Prostate gland (tissue), 2 donors: ENCODE data around the gene TEX13A. TPM values are rescaled to one million over a fixed set of nuclear protein-coding genes. Genes with fewer than 3 reads are reported as not detected.
"Not testable (repeated sequence)": the region's sequence is repeated elsewhere in the genome, so short reads cannot be mapped to it uniquely, and the experiment has no call there.

ENCODE experiments used
- DNase-seq: peaks from one replicate; pipeline ENCODE4 v3.0.0-alpha.2; 2019; ENCODE audit warnings: low spot score
- H3K27ac ChIP-seq, 2 donors: fragments of 200-600 bp; sonication (generic); 2 replicates each; pipeline ENCODE4 v1.5.1; 2017 to 2019
- H3K27me3 ChIP-seq: fragments of 200-600 bp; sonication (generic); replicated peaks from 2 replicates; pipeline ENCODE4 v1.5.1; 2019; ENCODE audit not compliant: insufficient read depth
- H3K36me3 ChIP-seq, 2 donors: fragments of 200-600 bp; sonication (generic); 1 replicate in 1 of 2; 2 replicates in 1 of 2; pipeline versions ENCODE4 v1.5.1 to v1.8.1; 2017 to 2019
- H3K4me1 ChIP-seq: fragments of 200-600 bp; sonication (generic); replicated peaks from 2 replicates; pipeline ENCODE4 v1.5.1; 2019
- H3K4me3 ChIP-seq, 2 donors: fragments of 200-600 bp; sonication (generic); 2 replicates each; pipeline ENCODE4 v1.5.1; 2017 to 2019
- H3K9me3 ChIP-seq: fragments of 200-600 bp; sonication (generic); 2 replicates; pipeline ENCODE4 v1.5.1; 2017
- CTCF ChIP-seq, 4 experiments: fragments of 200-600 bp in 2 of 4; fragments of 450-650 bp in 2 of 4; sonication (generic) in 2 of 4; IDR thresholded peaks; 1 replicate in 3 of 4; 2 replicates in 1 of 4; pipeline ENCODE4 v1.5.1; 2016 to 2019; ENCODE audit warnings: antibody characterized with exemption in 4 of 4, mild to moderate bottlenecking in 2 of 4, moderate library complexity in 2 of 4
- POLR2A ChIP-seq: fragments of 450-650 bp; IDR thresholded peaks from one replicate; pipeline ENCODE4 v1.6.1; 2016; ENCODE audit warnings: antibody characterized with exemption, mild to moderate bottlenecking
- POLR2AphosphoS5 ChIP-seq: sonication (generic); formaldehyde crosslinking; IDR thresholded peaks from one replicate; pipeline ENCODE4 v1.6.1; 2017; ENCODE audit warnings: antibody characterized with exemption
- WGBS: methylation state at CpG from one replicate; pipeline ENCODE4 v1.1.5; 2018; 5-methylcytosine and 5-hydroxymethylcytosine counted together
- intact Hi-C: fragments of 100-400 bp; cut with DNase I; formaldehyde crosslinking; loops from one replicate; pipeline ENCODE4 v1.14.2; 2022
- total RNA-seq, 2 donors: library from RNA; depleted of rRNA; stranded (reverse); fragments of >200 nt; gene quantifications; one replicate each; pipeline ENCODE4 v1.1.0, GENCODE V29; 2016

The TEX13A gene
- total RNA-seq, 2 donors from 2014 or later = 0.68 TPM; not detected in 1

DNA sequence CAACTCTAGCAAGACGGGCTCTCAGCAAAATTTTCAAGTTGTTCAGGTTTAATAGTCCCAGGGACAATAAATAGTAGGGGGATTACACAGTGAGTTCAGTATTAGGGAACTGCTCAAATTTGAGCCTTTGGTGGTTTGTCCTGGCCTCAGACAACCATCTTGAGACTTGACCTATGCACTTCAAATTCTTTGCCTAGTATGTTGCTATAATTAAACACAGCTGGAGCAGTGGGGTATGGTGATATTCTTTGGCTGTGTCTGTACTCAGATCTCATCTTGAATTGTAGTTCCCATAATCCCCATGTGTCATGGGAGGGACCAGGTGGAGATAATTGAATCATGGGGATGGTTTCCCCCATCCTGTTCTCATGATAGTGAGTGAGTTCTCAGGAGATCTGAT, 43.3 kb upstream of the TEX13A start:
- Histone ChIP-seq H3K9me3 (no peaks in the 10 kb centered on the region), H3K4me1 (no peaks in the 10 kb centered on the region), H3K27me3 (no peaks in the 10 kb centered on the region), H3K4me3 (no peak overlapping the region), H3K36me3 (no peaks in the 10 kb centered on the region), H3K27ac (no peak overlapping the region)
- TF ChIP-seq POLR2AphosphoS5 (no peak), POLR2A (no peak), CTCF (IDR thresholded peaks at IDR 0.05) (no peak)
- intact Hi-C loops = no loop called here
- DNase-seq = no peak
- 71% methylated on average over 1 of the region's 1 CpG for WGBS

DNA sequence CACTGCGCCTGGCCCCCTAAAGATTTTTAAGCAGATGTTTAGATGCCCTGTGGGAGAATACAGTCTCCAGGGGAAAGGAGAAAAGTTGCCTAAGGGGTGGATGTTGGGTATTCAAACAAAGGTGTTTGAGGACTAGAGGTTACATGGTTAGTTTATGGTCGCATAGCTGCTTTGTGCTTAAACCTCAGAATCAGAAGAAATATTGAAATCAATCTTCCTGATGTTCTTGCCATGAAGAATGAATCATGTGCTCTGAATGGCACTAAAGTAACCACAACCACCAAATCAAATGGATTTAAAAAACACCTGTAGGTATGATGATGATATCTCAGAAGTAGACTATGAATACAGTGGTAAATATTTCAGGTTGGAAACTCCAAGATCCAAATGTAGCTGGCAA, 42.7 kb upstream of the TEX13A start:
- no peak overlapping the region for H3K27ac ChIP-seq
- no peaks in the 10 kb centered on the region for H3K27me3 ChIP-seq
- H3K4me3 ChIP-seq = no peak overlapping the region
- no peaks in the 10 kb centered on the region for H3K36me3 ChIP-seq
- WGBS = 86% methylated on average over 2 of the region's 2 CpGs
- no peaks in the 10 kb centered on the region for H3K4me1 ChIP-seq
- intact Hi-C loops = no loop called here
- TF ChIP-seq CTCF (IDR thresholded peaks at IDR 0.05) (no peak), POLR2A (no peak)
- DNase-seq = no peak
- no peaks in the 10 kb centered on the region for H3K9me3 ChIP-seq

DNA sequence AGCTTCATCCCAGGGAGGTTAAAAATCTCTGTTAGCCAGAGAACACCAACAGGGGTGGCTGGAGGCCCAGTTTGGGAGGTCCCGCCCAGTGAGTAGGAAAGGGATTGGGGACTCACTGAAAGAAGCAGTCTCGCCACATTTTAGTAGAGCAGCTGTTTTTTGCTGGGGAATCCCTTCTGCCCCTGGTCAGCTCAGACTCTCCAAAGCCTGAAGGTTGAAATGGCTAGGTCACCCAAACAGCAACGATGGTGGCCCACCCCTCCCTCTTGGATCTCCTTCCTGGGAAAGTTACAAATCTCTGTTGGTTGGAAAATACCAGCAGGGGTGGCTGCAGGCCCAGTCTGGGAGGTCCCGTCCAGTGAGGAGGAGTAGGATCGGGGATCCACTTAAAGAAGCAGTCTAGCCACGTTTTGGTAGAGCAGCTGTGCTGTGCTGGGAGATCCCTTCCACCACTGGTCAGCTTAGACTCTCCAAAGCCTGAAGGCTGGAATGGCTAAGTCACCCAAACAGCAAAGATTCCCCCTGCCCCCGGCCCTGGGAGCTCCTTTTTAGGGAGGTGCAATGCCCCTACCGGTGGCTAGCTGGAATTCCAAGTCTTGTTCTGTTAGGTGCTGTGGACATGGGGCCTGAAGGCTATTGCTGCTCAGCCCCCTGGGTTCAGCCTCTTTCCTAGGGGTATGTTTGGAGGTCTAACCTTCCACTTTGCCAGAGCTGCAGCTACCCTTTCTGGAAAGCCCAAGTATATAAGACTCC, 40.0 kb upstream of the TEX13A start:
- Histone ChIP-seq H3K27me3 (no peaks in the 10 kb centered on the region), H3K27ac (no peak overlapping the region), H3K4me3 (no peak overlapping the region), H3K36me3 (no peaks in the 10 kb centered on the region), H3K9me3 (no peaks in the 10 kb centered on the region), H3K4me1 (no peaks in the 10 kb centered on the region)
- intact Hi-C loops = no loop called here
- TF ChIP-seq POLR2AphosphoS5 (no peak), CTCF (IDR thresholded peaks at IDR 0.05) (no peak), POLR2A (no peak)
- no peak for DNase-seq
- 79% methylated on average over 7 of the region's 8 CpGs for WGBS

DNA sequence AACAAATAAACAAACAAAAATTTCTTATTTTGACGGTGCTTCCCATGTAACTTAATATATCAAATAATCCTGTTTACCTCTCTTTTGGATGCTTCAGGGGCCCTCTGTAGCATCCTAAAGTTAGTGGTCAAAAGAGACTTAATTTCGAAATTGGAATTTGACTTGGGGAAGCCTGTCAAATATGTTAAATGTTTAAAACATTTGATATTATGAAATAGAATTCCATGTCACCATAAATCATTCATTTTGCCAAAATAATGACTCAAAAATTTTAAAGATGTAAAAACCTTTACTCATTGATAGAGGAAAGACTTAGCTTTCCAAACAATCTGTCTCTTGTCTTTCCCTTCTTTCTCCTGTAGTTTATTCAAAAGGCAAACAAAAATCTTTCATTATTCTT, 20.6 kb upstream of the TEX13A start:
- H3K4me3 ChIP-seq = no peak overlapping the region
- no peaks in the 10 kb centered on the region for H3K36me3 ChIP-seq
- H3K4me1 ChIP-seq = no peaks in the 10 kb centered on the region
- intact Hi-C loops = no loop called here
- 94% methylated on average over 2 of the region's 2 CpGs for WGBS
- H3K9me3 ChIP-seq = no peaks in the 10 kb centered on the region
- no peak overlapping the region for H3K27ac ChIP-seq
- no peaks in the 10 kb centered on the region for H3K27me3 ChIP-seq
- TF ChIP-seq POLR2AphosphoS5 = no peak
- TF ChIP-seq CTCF (IDR thresholded peaks at IDR 0.05) = no peak
- TF ChIP-seq POLR2A = no peak
- no peak for DNase-seq

DNA sequence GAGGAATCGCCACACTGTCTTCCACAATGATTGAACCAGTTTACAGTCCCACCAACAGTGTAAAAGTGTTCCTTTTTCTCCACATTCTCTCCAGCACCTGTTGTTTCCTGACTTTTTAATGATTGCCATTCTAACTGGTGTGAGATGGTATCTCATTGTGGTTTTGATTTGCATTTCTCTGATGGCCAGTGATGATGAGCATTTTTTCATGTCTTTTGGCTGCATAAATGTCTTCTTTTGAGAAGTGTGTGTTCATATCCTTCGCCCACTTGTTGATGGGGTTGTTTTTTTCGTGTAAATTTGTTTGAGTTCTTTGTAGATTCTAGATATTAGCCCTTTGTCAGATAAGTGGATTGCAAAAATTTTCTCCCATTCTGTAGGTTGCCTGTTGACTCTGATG, 16.9 kb upstream of the TEX13A start:
- DNase-seq, H3K36me3 ChIP-seq, H3K27me3 ChIP-seq, H3K4me1 ChIP-seq, H3K4me3 ChIP-seq, H3K27ac ChIP-seq, intact Hi-C loops, H3K9me3 ChIP-seq: not testable (repeated sequence)
- 89% methylated on average over 3 of the region's 3 CpGs for WGBS
